GM18861 (cell line): Measurements from ENCODE around the gene EMC10.
"Not testable (repeated sequence)": the region's sequence is repeated elsewhere in the genome, so short reads cannot be mapped to it uniquely, and the experiment has no call there.

Source experiments
- ATAC-seq: cut with Tn5 transposase; IDR thresholded peaks from one replicate; pipeline ENCODE4 v1.9.1; 2021; ENCODE audit not compliant: unreplicated experiment

Gene EMC10

DNA sequence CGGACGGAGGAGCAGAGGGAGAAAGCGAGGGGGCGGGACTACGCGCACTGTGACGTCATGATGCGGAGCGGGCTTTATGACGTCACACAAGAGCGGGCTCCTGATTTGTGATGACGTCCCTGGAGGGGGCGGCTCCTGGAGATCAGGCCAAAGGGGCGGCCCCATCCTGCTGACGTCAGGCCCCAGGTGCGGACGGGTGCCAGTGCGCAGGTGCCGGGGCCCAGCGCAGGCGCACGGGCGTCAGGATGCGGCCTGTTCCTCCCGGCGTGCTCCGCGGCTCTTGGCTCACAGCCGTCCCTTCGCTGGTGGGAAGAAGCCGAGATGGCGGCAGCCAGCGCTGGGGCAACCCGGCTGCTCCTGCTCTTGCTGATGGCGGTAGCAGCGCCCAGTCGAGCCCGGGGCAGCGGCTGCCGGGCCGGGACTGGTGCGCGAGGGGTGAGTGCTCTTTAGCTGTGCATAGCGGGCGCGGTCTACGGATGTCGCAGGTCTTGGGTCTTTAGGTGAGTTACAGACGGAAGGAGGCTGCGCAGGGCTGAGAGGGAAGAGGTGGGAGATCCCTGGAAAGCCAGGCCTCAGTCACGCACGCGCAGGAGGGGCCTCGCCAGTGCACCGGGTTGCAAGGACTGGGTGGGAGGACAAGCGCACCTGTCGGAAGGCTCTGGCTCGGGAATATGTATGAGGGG is at the start of gene EMC10, which contains the start of gene GARIN5A:
TSS of gene EMC10 (plus strand) at position 284 of the 683 bp plus-strand sequence. CDS start at position 322, 38 bp downstream.
TSS of gene GARIN5A (minus strand) at position 625 of the 683 bp plus-strand sequence. CDS start at position 165, 460 bp downstream.
- ATAC-seq = peak; percentile 79

DNA sequence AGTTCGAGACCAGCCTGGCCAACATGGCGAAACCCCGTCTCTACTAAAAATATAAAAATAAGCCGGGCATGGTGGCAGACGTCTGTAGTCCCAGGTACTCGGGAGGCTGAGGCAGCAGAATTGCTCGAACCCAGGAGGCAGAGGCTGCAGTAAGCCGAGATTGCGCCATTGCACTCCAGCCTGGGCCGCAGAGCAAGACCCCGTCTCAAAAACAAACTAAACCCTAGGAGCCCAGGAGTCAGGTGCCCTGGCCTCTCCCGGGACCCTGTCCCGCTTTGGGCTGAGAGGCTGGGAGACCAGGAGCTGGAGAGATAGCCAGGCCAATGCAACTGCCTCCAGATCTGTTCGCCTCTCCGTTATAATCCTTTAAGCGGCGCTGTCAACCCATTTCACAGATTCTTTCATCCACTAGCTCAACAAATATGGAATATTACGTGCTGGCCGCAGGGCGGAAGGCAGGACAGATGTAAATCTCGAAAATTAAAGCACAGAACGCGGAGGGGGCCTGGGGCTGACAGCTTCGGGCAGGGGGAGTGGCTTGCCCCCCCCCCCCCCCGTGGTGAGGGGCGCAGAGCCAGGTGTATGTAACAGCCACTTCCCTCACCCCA is 48.9 kb upstream of the EMC10 start:
- no peak for ATAC-seq

DNA sequence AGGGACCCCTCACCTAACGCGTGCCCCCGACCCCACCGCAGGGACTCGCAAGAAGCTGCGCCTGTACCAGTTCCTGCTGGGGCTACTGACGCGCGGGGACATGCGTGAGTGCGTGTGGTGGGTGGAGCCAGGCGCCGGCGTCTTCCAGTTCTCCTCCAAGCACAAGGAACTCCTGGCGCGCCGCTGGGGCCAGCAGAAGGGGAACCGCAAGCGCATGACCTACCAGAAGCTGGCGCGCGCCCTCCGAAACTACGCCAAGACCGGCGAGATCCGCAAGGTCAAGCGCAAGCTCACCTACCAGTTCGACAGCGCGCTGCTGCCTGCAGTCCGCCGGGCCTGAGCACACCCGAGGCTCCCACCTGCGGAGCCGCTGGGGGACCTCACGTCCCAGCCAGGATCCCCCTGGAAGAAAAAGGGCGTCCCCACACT is 48.3 kb upstream of the EMC10 start:
- ATAC-seq = no peak

DNA sequence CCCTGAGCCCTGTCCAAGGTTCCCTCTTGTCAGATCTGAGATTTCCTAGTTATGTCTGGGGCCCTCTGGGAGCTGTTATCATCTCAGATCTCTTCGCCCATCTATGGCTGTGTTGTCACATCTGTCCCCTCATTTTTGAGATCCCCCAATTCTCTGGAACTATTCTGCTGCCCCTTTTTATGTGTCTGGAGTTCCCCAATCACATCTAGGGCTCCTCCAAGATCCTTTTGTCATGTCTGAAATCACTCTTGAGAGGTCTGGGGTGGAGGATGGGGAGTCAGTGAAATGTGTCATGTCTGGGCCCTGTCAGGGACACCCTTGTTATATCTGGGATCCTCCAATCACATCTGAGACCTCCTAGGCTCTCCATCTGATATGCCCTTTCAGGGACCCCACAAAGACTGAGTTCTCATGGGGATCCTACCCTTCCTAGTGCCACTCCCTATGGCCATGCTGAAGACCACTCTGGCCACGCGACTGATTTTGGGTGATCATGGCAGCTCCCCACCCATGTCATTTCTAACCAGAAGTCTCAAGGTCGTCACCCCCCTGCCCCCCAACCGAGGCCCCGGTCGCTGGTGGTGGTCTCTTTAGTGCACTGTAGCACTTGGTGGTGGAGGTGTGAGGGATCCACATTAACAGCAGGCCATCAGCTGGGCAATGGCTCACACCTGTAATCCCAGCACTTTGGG is 47.4 kb upstream of the EMC10 start:
- no peak for ATAC-seq

DNA sequence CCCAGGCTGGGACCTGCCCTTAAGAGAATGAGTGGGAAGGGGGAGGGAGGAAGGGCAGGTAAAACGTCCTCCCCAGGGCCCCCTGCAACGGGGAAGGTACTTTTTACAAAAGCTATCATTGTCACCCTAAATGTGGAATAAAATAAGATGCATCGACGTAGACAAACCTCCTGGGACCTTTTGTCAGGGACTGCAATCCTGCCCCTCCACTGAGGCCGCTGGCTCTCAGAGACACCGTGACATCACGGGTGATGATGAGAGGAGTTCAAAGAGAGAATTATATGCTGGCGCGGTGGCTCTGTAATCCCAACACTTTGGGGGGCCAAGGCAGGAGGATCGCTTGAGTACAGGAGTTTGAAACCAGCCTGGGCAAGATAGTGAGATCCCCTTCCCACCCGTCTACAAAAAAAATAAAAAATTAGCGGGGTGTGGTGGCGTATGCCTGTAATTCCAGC is 45.4 kb upstream of the EMC10 start:
- no peak for ATAC-seq

DNA sequence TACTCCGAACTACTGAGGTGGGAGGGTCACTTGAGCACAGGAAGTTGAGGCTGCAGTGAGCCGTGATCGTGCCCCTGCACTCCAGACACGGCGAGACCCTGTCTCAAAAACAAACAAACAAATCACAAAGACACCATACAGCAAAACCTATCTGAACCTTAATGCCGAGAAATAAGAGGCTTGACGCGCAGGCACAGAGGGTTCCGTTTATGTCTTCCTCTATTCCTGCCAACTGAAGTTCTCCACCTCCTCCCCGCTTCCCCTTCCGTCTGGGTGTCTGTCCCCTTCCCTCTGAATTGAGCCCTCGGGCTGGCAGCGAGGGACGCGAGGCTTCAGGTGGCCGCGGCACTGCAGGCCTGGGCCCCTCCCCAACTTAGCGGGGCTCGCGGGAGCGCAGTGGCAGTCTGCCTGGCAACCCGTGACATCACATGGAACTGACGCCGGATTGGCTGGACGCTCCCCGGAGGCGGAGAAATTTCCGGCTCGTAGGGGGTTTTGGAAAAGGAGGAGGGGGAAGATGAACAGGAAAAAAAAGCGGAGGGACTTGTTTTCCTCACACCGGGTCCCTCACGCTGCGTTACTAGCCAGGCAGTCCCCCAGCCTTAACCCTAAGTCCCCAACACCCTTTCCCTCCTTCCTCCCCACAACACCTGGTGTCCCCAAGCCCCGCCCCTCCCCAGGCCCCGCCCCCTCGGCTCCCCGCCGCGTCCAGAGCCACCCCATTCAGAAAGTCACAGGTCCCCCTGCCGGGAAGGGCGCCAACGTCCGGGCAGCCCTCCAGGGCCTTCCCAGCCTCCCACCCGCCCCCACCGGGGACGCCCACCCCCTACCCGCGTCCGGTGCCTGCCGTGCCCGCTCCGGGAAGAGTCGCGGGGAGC is 44.7 kb upstream of the EMC10 start:
- ATAC-seq = no peak

DNA sequence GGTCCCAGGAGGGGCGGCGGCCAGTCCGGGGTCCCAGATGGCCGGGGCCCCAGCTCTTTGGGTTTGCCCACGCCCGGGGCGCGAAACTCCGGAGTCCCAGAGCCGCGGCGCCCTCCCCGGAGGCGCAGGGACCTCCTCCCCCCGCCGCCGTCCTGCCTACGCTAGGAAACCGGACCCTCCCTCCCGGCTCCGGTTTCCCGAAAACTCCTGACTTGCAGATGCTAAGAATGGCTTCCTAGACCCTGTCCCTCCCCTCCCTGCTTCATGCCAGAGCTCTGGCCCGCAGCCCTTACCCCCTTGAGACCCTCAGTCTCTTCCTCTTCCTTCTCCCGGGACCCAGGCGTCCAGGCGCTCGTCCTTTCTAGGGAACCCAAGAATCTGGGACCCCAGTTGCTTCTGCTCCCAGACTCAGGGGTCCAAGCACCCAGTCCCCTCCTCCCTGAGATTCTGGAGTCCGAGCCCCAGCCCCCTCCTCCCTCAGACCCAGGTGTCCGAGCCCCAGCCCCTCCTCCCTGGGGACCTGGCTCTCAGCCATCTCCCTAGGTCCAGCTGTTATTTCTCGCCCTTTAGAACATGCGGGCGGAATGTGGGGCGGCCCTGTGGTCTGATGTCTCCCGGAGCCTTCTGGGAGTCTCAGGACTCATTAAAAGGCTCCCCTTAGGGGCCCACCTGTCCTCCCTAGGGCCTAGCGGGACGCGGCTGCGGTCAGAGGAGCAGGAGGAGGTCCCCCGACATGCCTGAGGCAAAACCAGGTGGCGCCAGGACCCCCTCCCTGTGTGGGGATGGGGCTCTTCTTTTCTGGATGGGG is 43.9 kb upstream of the EMC10 start, which contains the start of gene MYBPC2:
TSS of gene MYBPC2 (plus strand) at position 672 of the 808 bp plus-strand sequence. CDS start at position 734, 62 bp downstream.
- no peak for ATAC-seq

DNA sequence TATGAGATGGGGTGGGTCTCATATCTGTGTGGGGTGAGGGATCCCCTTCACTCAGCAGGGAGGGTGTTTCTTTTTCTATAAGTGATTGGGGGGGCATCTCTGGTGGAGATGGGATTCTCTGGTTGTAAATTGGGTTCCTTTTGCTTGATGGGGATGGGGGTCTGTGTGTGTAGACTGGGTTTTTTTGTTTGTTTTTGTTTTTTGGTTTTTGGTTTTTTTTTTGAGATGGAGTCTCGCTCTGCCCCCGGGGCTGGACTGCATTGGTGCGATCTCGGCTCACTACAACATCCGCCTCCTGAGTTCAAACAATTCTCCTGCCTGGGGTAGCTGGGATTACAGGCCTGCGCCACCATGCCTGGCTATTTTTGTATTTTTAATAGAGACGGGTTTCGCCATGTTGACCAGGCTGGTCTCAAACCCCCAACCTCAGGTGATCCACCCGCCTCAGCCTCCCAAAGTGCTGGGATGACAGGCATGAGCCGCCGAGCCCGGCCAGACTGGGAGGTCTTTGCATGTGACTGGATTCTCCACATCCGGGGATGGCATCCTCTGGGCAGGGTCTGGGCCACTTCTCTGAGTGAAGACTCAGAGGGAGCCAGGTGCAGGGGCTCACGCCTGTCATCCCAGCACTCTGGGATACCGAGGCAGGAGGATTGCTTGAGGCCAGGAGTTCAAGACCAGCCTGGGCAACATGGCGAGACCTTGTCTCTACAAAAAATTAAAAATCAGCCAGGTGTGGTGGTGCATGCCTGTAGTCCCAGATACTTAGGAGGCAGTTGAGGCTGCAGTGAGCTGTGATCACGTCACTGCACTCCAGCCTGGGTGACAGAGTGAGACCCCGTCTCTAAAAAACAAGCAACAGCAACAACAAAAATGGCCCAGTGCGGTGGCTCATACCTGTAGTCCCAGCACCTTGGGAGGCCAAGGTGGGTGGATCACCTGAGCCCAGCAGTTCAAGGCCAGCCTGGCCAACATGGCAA is 42.8 kb upstream of the EMC10 start:
- ATAC-seq = no peak

DNA sequence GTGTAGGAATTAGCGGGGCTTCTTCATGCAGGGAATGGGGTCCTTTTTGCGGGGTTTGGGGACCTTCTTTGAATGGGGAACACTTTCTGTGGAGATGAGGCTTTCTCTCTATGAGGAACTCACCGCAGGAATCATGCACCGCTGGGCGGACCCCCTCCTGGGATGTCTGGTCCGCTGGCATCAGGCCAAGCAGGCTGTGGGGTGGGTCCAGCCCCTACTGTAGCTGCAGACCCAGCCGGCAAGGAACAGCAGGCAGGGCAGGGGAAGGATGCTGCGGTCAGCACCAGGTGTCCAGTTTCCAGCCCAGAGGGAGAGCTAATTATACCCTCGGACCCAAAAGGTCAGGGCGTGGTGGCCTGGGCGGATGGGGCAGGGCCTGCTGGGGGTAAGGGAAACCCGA is 41.8 kb upstream of the EMC10 start:
- no peak for ATAC-seq

DNA sequence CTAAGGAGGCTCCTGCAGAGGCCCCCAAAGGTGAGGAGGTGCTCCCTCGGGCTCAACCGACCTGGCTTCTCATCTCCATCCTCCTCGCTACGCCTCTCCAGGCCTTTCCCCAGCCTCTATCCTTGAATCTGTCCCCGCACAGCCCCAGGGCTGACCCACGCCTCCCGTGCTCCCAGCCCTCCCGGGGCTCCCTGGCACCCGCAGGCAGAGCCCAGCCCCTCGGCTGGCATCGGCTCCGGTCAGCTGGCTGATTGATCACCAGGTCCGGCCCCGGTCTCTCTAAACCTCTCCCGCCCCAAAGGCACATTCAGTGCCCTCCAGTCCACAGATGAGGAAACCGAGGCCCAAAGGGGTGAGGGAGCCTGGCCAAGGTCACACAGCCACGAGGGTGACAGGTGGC is 41.1 kb upstream of the EMC10 start:
- no peak for ATAC-seq

DNA sequence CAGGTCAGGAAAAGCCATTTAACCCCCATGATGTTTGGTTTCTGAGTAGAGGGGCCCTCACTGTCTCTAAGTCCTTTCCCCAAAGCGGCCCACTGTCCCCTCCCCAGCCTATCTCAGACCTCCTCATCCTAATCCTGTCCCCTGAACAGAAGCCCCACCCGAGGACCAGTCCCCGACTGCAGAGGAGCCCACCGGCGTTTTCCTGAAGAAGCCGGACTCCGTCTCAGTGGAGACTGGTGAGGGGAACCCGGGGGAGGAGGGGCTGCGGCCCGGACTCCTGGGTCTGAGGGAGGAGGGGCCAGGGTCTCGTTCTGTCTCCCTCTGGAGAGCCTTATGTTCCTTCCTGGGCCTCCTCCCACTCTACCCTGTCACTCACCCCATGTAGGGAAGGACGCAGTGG is 40.7 kb upstream of the EMC10 start:
- no peak for ATAC-seq

DNA sequence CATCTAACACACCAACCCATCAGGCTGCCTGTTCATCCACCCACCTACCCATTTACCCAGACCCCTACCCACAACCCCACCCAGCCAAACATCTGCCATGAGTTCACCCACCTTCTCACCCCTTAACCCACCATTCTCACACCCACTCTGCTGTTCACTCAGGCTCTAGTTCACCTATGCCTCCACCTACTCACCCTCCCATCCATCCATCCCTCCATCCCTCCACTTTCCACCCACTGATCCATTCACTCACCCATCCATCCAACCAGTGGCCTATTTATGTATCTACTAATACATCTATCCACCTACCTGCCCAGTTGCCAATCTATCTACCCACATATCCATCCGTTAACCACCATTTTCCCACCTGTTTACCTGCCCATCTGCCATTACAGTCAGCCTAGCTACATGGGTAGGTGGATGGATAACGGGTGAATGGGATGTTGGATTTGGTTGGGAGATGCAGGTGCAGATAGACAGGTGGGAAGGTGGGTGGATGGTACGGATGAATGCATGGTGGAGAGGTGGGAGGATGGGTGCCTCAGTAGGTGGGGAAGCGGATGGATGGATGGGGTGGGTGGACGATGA is 38.4 kb upstream of the EMC10 start:
- no peak for ATAC-seq

DNA sequence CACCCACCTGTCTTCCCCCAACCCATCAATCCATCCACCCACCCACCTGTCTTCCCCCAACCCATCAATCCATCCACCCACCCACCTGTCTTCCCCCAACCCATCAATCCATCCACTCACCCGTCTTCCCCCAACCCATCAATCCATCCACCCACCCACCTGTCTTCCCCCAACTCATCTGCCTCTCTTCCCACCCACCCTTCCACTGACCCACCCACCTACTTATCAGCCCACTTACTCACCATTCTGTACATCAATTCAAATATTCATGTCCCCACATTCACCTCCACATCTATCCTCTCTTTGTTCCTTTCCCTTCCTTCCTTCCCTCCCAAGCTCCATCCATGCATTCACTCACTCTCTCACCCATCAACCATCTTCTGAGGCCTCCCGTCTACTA is 37.2 kb upstream of the EMC10 start:
- not testable (repeated sequence) for ATAC-seq

DNA sequence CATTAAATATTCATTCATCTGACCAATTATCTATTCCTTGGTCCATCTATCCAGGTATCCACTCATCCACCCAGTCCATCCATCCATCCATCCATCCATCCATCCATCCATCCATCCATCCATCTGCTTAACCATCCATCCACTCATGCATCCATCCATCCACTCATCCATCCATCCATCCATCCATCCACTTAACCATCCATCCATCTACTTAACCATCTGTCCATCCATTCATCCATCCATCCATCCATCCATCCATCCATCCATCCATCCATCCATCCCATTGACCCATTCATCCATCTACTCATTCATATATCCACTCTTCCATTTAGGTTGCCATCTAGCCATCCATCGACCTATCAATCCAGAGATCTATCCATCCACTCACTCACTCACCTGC is 32.2 kb upstream of the EMC10 start:
- ATAC-seq = no peak

DNA sequence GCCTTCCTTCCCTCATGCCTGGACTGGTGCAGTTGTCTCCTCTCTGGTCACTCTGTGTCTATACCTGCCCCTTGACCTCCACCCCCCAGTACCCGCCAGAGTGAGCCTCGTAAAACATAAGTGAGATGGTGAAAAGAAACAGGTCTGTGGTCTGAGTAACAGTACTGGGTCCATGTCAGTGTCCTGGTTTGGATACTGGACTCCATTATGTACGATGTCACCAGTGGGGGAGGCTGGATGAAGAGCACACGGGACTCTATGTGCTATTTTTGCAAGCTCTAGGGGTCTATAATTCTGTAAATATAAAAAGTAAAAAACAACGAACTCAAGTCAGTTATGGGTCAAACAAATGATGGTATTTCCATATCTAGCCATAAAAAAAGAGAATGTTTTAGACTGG is 29.3 kb upstream of the EMC10 start:
- ATAC-seq = no peak

DNA sequence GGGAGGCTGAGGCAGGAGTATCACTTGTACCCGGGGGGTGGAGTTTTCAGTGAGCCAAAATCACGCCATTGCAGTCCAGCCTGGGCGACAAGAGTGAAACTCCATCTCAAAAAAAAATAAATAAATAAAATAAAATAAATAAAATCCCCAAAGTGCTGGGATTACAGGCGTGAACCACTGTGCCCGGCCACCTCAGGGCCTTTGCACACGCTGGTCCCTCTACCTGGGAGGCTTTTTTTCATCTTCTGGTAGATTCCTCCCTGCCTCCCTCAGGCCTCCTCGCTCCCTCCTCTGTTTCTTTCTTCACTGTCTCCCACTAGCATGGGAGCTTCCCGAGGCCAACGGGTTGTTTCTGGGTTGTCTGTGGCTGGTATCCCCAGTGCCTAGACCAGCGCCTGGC is 28.6 kb upstream of the EMC10 start:
- ATAC-seq = no peak

DNA sequence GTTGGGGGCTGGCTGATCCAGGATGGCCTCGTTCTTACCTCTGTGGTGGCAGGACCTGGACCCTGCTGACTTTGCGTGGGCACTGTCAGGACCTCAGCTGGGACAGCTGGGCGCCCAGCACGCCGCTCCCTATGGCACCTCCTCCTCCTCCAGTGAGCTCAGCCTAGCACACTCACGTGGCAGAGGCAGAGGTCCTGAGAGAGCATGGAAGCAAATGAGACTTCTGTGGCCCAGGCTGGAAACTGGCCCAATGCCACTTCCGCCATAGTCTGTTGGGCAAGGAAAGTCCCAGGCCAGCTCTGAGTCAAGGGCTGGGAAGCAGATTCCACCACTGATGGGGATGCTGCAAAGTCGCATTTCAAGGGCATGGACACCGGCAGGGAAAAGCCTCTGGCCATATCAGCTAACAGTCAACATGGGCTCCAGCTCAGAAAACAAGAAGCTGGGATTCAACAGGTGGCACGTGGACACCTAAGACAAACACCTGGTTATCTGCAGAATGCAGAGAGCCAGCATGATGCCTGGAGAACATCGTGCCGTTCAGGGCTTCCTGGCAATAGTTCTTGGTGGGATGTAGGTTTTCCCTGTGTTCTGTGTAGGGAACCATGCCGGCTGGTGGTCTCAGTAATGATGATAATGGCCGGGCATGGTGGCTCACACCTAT is 26.9 kb upstream of the EMC10 start:
- ATAC-seq = no peak
